ENCODE data around the gene C4orf33. TPM values are rescaled to one million over a fixed set of nuclear protein-coding genes. Genes with fewer than 3 reads are reported as not detected.

C4orf33 gene
- polyA plus RNA-seq, 1 donor from 2014 or later = 42.2 TPM

- H3K4me3 ChIP-seq (ENCODE audit: low read length) = no peak overlapping the region
- no peak overlapping the region for H3K27ac ChIP-seq (ENCODE audit: low read length)
- no peaks in the 10 kb centered on the region for H4K20me1 ChIP-seq (ENCODE audit: insufficient read depth)
- no peaks in the 10 kb centered on the region for H3K9me2 ChIP-seq (ENCODE audit: insufficient read depth, low read length)
- H3K36me3 ChIP-seq (ENCODE audit: insufficient read depth, low read length) = no peaks in the 10 kb centered on the region
- TF ChIP-seq SMC3 (conservative IDR thresholded peaks at IDR 0.05; ENCODE audit: poor library complexity) = no peak
- no peak for TF ChIP-seq RAD21 (conservative IDR thresholded peaks at IDR 0.05)
- H3F3A ChIP-seq (ENCODE audit: insufficient read depth, low read length, poor library complexity, severe bottlenecking) = no peaks in the 10 kb centered on the region
- H3K79me2 ChIP-seq (replicated peaks; ENCODE audit: insufficient read depth, low read length) = no peaks in the 10 kb centered on the region
- H3K27me3 ChIP-seq (ENCODE audit: insufficient read depth, low read depth, low read length) = no peaks in the 10 kb centered on the region
- no peak overlapping the region for H2AFZ ChIP-seq (ENCODE audit: low read depth, low read length)
- H3K4me2 ChIP-seq (ENCODE audit: low read length) = no peak overlapping the region
- no peak overlapping the region for H3K9ac ChIP-seq (ENCODE audit: low read length)
- H3K9me3 ChIP-seq (ENCODE audit: low read length) = no peaks in the 10 kb centered on the region
These were observed 49.3 kb downstream of the C4orf33 start for GRCh38 chr4:129145222-129145730.

GRCh38 chr4:129146639-129147038 lies 50.7 kb downstream of the C4orf33 start:
- H3K36me3 ChIP-seq (ENCODE audit: insufficient read depth, low read length) = no peaks in the 10 kb centered on the region
- no peak overlapping the region for H3K27ac ChIP-seq (ENCODE audit: low read length)
- TF ChIP-seq RAD21 (conservative IDR thresholded peaks at IDR 0.05) (no peak), EP300 (conservative IDR thresholded peaks at IDR 0.05; ENCODE audit: poor library complexity, severe bottlenecking) (no peak), CTCF (IDR thresholded peaks at IDR 0.05; ENCODE audit: poor library complexity, severe bottlenecking) (no peak), REST (IDR thresholded peaks at IDR 0.05; ENCODE audit: borderline replicate concordance) (no peak), TAF1 (IDR thresholded peaks at IDR 0.05; ENCODE audit: low read depth) (no peak), POLR2AphosphoS5 (IDR thresholded peaks at IDR 0.05) (no peak), EZH2 (IDR thresholded peaks at IDR 0.05; ENCODE audit: borderline replicate concordance, insufficient read depth, low read length, poor library complexity, severe bottlenecking) (no peak), SMC3 (conservative IDR thresholded peaks at IDR 0.05; ENCODE audit: poor library complexity) (no peak), MXI1 (conservative IDR thresholded peaks at IDR 0.05; ENCODE audit: poor library complexity, severe bottlenecking) (no peak)
- H2AFZ ChIP-seq (ENCODE audit: low read depth, low read length) = no peak overlapping the region
- no peaks in the 10 kb centered on the region for H4K20me1 ChIP-seq (ENCODE audit: insufficient read depth)
- no peaks in the 10 kb centered on the region for H3K9me3 ChIP-seq (ENCODE audit: low read length)
- no peak overlapping the region for H3K4me2 ChIP-seq (ENCODE audit: low read length)
- no peak overlapping the region for H3K4me3 ChIP-seq (ENCODE audit: low read length)
- no peaks in the 10 kb centered on the region for H3K79me2 ChIP-seq (replicated peaks; ENCODE audit: insufficient read depth, low read length)
- H3K9me2 ChIP-seq (ENCODE audit: insufficient read depth, low read length) = no peaks in the 10 kb centered on the region
- no peak overlapping the region for H3K9ac ChIP-seq (ENCODE audit: low read length)
- H3K27me3 ChIP-seq (ENCODE audit: insufficient read depth, low read depth, low read length) = no peaks in the 10 kb centered on the region
- H3F3A ChIP-seq (ENCODE audit: insufficient read depth, low read length, poor library complexity, severe bottlenecking) = no peaks in the 10 kb centered on the region

- Histone ChIP-seq H3K27me3 (ENCODE audit: insufficient read depth, low read depth, low read length) (no peaks in the 10 kb centered on the region), H3K4me3 (ENCODE audit: low read length) (no peak overlapping the region), H4K20me1 (ENCODE audit: insufficient read depth) (no peaks in the 10 kb centered on the region), H3K9ac (ENCODE audit: low read length) (no peak overlapping the region), H3K27ac (ENCODE audit: low read length) (no peak overlapping the region), H3K79me2 (replicated peaks; ENCODE audit: insufficient read depth, low read length) (no peaks in the 10 kb centered on the region), H3K9me2 (ENCODE audit: insufficient read depth, low read length) (no peaks in the 10 kb centered on the region), H3K36me3 (ENCODE audit: insufficient read depth, low read length) (no peaks in the 10 kb centered on the region), H2AFZ (ENCODE audit: low read depth, low read length) (no peak overlapping the region), H3K9me3 (ENCODE audit: low read length) (no peaks in the 10 kb centered on the region), H3F3A (ENCODE audit: insufficient read depth, low read length, poor library complexity, severe bottlenecking) (no peaks in the 10 kb centered on the region), H3K4me2 (ENCODE audit: low read length) (no peak overlapping the region)
- no peak for TF ChIP-seq REST (IDR thresholded peaks at IDR 0.05; ENCODE audit: borderline replicate concordance)
- no peak for TF ChIP-seq CTCF (IDR thresholded peaks at IDR 0.05; ENCODE audit: poor library complexity, severe bottlenecking)
- no peak for TF ChIP-seq RAD21 (conservative IDR thresholded peaks at IDR 0.05)
- no peak for TF ChIP-seq SMC3 (conservative IDR thresholded peaks at IDR 0.05; ENCODE audit: poor library complexity)
- no peak for TF ChIP-seq MXI1 (conservative IDR thresholded peaks at IDR 0.05; ENCODE audit: poor library complexity, severe bottlenecking)
- no peak for TF ChIP-seq EP300 (conservative IDR thresholded peaks at IDR 0.05; ENCODE audit: poor library complexity, severe bottlenecking)
- TF ChIP-seq TAF1 (IDR thresholded peaks at IDR 0.05; ENCODE audit: low read depth) = no peak
- no peak for TF ChIP-seq EZH2 (IDR thresholded peaks at IDR 0.05; ENCODE audit: borderline replicate concordance, insufficient read depth, low read length, poor library complexity, severe bottlenecking)
- no peak for TF ChIP-seq POLR2AphosphoS5 (IDR thresholded peaks at IDR 0.05)
These were observed 52.9 kb downstream of the C4orf33 start for GRCh38 chr4:129148892-129149291.
